HEK293 (cell line): ENCODE measurements around the gene NMNAT3.
A peak's percentile ranks its signal among the peaks of the same experiment; 100 is the strongest.

Experiments used
- CTCF ChIA-PET: fragments of 350-600 bp; formaldehyde crosslinking; extraction: SDS; loops from one replicate; lab custom pipeline; 2021; ENCODE audit warnings: antibody characterized with exemption; lab: Yijun Ruan, JAX
- POLR2A ChIA-PET: fragments of 300-600 bp; formaldehyde crosslinking; extraction: SDS; loops from one replicate; lab custom pipeline; 2020; ENCODE audit warnings: antibody characterized with exemption, inconsistent platforms; lab: Yijun Ruan, JAX
- H3K27ac ChIP-seq: fragments of 200-500 bp; sonication (Bioruptor generic); 2 replicates; pipeline ENCODE4 v1.5.1; 2014; ENCODE audit warnings: low read depth, low read length, control low read depth, inconsistent platforms; ENCODE audit errors: extremely low read depth
- H3K36me3 ChIP-seq, 2 experiments: fragments of 200-500 bp in 1 of 2; sonication (Bioruptor generic) in 1 of 2; 1 replicate in 1 of 2; 2 replicates in 1 of 2; pipeline ENCODE4 v1.5.1; 2014 to 2017; ENCODE audit warnings: inconsistent platforms in 2 of 2, low read length in 2 of 2; ENCODE audit not compliant: control insufficient read depth in 2 of 2, insufficient read depth in 1 of 2
- H3K4me1 ChIP-seq: fragments of 200-500 bp; sonication (Bioruptor generic); 2 replicates; pipeline ENCODE4 v1.5.1; 2014; ENCODE audit warnings: mild to moderate bottlenecking, low read length, inconsistent platforms; ENCODE audit not compliant: control insufficient read depth, insufficient read depth
- H3K4me3 ChIP-seq: 2 replicates; pipeline ENCODE4 v1.5.1; 2011; ENCODE audit warnings: low read depth, mild to moderate bottlenecking, control low read depth, low read length, moderate library complexity
- H3K9me3 ChIP-seq: fragments of 200-500 bp; sonication (Bioruptor generic); 2 replicates; pipeline ENCODE4 v1.5.1; 2014; ENCODE audit warnings: low read depth, low read length, inconsistent platforms; ENCODE audit not compliant: control insufficient read depth, insufficient read depth
- GLI4 ChIP-seq: fragments of 450-650 bp; formaldehyde crosslinking; IDR thresholded peaks from 2 replicates; pipeline ENCODE4 v1.5.1; 2016; ENCODE audit warnings: missing biosample characterization, missing genetic modification characterization
- KLF8 ChIP-seq: fragments of 450-650 bp; formaldehyde crosslinking; IDR thresholded peaks from 2 replicates; pipeline ENCODE4 v1.5.1; 2016; ENCODE audit warnings: missing biosample characterization, missing genetic modification characterization
- PBX3 ChIP-seq: sonication (generic); formaldehyde crosslinking; IDR thresholded peaks from 2 replicates; pipeline ENCODE4 v1.8.1; 2022; ENCODE audit warnings: mild to moderate bottlenecking, moderate library complexity, missing genetic modification reagents
- PRDM2 ChIP-seq: fragments of 450-650 bp; formaldehyde crosslinking; IDR thresholded peaks from 2 replicates; pipeline ENCODE4 v1.5.1; 2016; ENCODE audit warnings: missing biosample characterization, missing genetic modification characterization, borderline replicate concordance
- WT1 ChIP-seq: fragments of 450-650 bp; formaldehyde crosslinking; IDR thresholded peaks from 2 replicates; pipeline ENCODE4 v1.5.1; 2016; ENCODE audit warnings: missing biosample characterization, missing genetic modification characterization
- ZNF133 ChIP-seq: fragments of 450-650 bp; formaldehyde crosslinking; IDR thresholded peaks from 2 replicates; pipeline ENCODE4 v1.5.1; 2016; ENCODE audit warnings: missing biosample characterization, missing genetic modification characterization
- ZNF184 ChIP-seq: fragments of 450-650 bp; IDR thresholded peaks from 2 replicates; pipeline ENCODE4 v1.5.1; 2018; ENCODE audit warnings: missing biosample characterization, mild to moderate bottlenecking, missing genetic modification characterization
- ZNF37A ChIP-seq: fragments of 450-650 bp; IDR thresholded peaks from 2 replicates; pipeline ENCODE4 v1.5.1; 2018; ENCODE audit warnings: missing biosample characterization, missing genetic modification characterization
- ZNF624 ChIP-seq: fragments of 450-650 bp; formaldehyde crosslinking; IDR thresholded peaks from 2 replicates; pipeline ENCODE4 v1.5.1; 2017; ENCODE audit warnings: missing biosample characterization, missing genetic modification characterization
- ZNF654 ChIP-seq: fragments of 450-650 bp; formaldehyde crosslinking; IDR thresholded peaks from 2 replicates; pipeline ENCODE4 v1.5.1; 2016; ENCODE audit warnings: low read depth, missing biosample characterization, missing genetic modification characterization
- ZNF768 ChIP-seq: fragments of 450-650 bp; formaldehyde crosslinking; IDR thresholded peaks from 2 replicates; pipeline ENCODE4 v1.5.1; 2018; ENCODE audit warnings: missing biosample characterization, mild to moderate bottlenecking, missing genetic modification characterization
- ZSCAN30 ChIP-seq: fragments of 450-650 bp; IDR thresholded peaks from 2 replicates; pipeline ENCODE4 v1.5.1; 2018; ENCODE audit warnings: missing biosample characterization, mild to moderate bottlenecking, missing genetic modification characterization, moderate library complexity
- ZSCAN4 ChIP-seq: fragments of 450-650 bp; formaldehyde crosslinking; IDR thresholded peaks from 2 replicates; pipeline ENCODE4 v1.5.1; 2017; ENCODE audit warnings: missing biosample characterization, missing genetic modification characterization
- ZSCAN5A ChIP-seq: fragments of 450-650 bp; formaldehyde crosslinking; IDR thresholded peaks from 2 replicates; pipeline ENCODE4 v1.5.1; 2016; ENCODE audit warnings: missing biosample characterization, missing genetic modification characterization
- ZXDB ChIP-seq: fragments of 450-650 bp; formaldehyde crosslinking; IDR thresholded peaks from 2 replicates; pipeline ENCODE4 v1.5.1; 2016; ENCODE audit warnings: missing biosample characterization, missing genetic modification characterization
- TF ChIP-seq, protein P1 (sequence below): fragments of 450-650 bp; formaldehyde crosslinking; IDR thresholded peaks from 2 replicates; pipeline ENCODE4 v1.5.1; 2016; ENCODE audit warnings: missing biosample characterization, missing genetic modification characterization
- TF ChIP-seq, protein P2 (sequence below): fragments of 450-650 bp; formaldehyde crosslinking; IDR thresholded peaks from 2 replicates; pipeline ENCODE4 v1.5.1; 2016; ENCODE audit warnings: missing biosample characterization, missing genetic modification characterization

NMNAT3 gene

GRCh38 chr3:139561959-139562676, 115.7 kb downstream of the NMNAT3 start:
- no peak for TF ChIP-seq ZSCAN4 (tag by site-specific recombination)
- no peak for TF ChIP-seq ZNF768 (tag by site-specific recombination)
- no peak for TF ChIP-seq GLI4 (tag by site-specific recombination)
- TF ChIP-seq ZNF624 (tag by site-specific recombination), result no peak
- TF ChIP-seq PRDM2 (tag by site-specific recombination), result no peak
- TF ChIP-seq, protein P1, sequence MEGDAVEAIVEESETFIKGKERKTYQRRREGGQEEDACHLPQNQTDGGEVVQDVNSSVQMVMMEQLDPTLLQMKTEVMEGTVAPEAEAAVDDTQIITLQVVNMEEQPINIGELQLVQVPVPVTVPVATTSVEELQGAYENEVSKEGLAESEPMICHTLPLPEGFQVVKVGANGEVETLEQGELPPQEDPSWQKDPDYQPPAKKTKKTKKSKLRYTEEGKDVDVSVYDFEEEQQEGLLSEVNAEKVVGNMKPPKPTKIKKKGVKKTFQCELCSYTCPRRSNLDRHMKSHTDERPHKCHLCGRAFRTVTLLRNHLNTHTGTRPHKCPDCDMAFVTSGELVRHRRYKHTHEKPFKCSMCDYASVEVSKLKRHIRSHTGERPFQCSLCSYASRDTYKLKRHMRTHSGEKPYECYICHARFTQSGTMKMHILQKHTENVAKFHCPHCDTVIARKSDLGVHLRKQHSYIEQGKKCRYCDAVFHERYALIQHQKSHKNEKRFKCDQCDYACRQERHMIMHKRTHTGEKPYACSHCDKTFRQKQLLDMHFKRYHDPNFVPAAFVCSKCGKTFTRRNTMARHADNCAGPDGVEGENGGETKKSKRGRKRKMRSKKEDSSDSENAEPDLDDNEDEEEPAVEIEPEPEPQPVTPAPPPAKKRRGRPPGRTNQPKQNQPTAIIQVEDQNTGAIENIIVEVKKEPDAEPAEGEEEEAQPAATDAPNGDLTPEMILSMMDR (tag by site-specific recombination), result peak; percentile 49; the same call in 1 of the 2 replicates
- TF ChIP-seq, protein P2, sequence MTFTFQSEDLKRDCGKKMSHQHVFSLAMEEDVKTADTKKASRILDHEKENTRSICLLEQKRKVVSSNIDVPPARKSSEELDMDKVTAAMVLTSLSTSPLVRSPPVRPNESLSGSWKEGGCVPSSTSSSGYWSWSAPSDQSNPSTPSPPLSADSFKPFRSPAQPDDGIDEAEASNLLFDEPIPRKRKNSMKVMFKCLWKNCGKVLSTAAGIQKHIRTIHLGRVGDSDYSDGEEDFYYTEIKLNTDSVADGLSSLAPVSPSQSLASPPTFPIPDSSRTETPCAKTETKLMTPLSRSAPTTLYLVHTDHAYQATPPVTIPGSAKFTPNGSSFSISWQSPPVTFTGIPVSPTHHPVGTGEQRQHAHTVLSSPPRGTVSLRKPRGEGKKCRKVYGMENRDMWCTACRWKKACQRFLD (tag by site-specific recombination), result no peak
- no peak for TF ChIP-seq ZSCAN5A (tag by site-specific recombination)
- TF ChIP-seq ZNF184 (tag by site-specific recombination), result no peak
- peak; percentile 13; the same call in 1 of the 2 replicates for TF ChIP-seq ZSCAN30 (tag by site-specific recombination)
- no peak for TF ChIP-seq WT1 (tag by site-specific recombination)
- no peak for TF ChIP-seq PBX3 (CRISPR knock-in tag)
- TF ChIP-seq ZNF37A, result no peak
- TF ChIP-seq ZNF654 (tag by site-specific recombination), result peak; percentile 76
- TF ChIP-seq ZNF133 (tag by site-specific recombination), result no peak
- no peak for TF ChIP-seq KLF8 (tag by site-specific recombination)
- TF ChIP-seq ZXDB (tag by site-specific recombination), result no peak
- Histone ChIP-seq H3K4me3 (no peak overlapping the region), H3K4me1 (no peaks in the 10 kb centered on the region), H3K36me3 (no peaks in the 10 kb centered on the region), H3K9me3 (no peaks in the 10 kb centered on the region), H3K27ac (no peak overlapping the region)
- ChIA-PET CTCF (interaction anchor here (0.6 to 4.0 kb wide), 33 partner anchors 9 to 1169 kb away, joined by 3 to 89 read pairs (median 3); partner anchors contain the start of genes CLSTN2 and RBP2), POLR2A (no interaction called here)
